Brain microvascular endothelial cell (primary cell): ENCODE results near the gene SPEG.

Source experiments
- DNase-seq: peaks from one replicate; pipeline ENCODE4 v3.0.0-alpha.2; 2020
- H3K27ac ChIP-seq: fragments of 250-450 bp; sonication (Bioruptor Pico); 2 replicates; pipeline ENCODE4 v1.5.1; 2020; ENCODE audit warnings: mild to moderate bottlenecking, moderate library complexity
- H3K27me3 ChIP-seq: fragments of 250-450 bp; sonication (Bioruptor Pico); replicated peaks from 2 replicates; pipeline ENCODE4 v1.5.1; 2020; ENCODE audit warnings: mild to moderate bottlenecking
- H3K36me3 ChIP-seq: fragments of 250-450 bp; sonication (Bioruptor Pico); replicated peaks from 2 replicates; pipeline ENCODE4 v1.5.1; 2020; ENCODE audit warnings: mild to moderate bottlenecking
- H3K4me3 ChIP-seq: 2 replicates; pipeline ENCODE4 v1.5.1; 2011; ENCODE audit warnings: low read depth, mild to moderate bottlenecking, control low read depth, low read length, moderate library complexity
- in situ Hi-C: cut with HindIII; loops from 2 replicates; pipeline ENCODE4 v1.10.0; 2017; ENCODE audit warnings: low sequenced_read_pairs, low pct_ligation_motif_present
- TF ChIP-seq, protein P1 (sequence below): IDR thresholded peaks from 2 replicates; pipeline ENCODE4 v1.5.1; 2011; ENCODE audit warnings: low read depth, mild to moderate bottlenecking, moderate library complexity, low read length, control low read depth, inconsistent platforms; ENCODE audit errors: missing control alignments

Gene SPEG

DNA sequence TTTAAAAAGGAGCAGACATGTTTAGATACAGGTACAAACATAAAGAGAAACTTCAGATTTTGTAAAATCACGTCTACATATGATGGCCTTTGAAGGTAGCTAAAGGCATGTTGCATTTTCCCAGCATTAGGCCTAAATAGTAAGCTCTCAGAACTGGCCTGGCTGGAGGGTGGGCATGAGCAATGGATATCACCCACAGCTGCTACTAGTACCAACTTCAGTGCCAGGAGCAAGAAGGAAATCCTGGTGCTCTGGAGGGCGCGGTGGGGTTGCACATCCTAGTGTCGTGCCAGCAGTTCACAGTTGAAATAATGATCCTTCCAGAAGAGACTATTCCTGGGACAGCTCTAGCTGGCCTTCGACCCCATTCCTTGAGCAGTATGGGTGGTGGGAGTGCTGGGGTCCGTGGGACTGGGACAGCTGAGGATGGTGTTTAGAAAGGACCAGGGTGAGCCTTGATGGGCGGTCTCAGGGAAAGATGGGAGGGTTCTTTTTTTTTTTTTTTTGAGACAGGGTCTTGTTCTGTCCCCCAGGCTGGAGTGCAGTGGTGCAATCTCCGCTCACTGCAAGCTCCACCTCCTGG lies 11.6 kb upstream of the SPEG start:
- peaks cover 8% of the 10 kb centered on the region for H3K27me3 ChIP-seq

DNA sequence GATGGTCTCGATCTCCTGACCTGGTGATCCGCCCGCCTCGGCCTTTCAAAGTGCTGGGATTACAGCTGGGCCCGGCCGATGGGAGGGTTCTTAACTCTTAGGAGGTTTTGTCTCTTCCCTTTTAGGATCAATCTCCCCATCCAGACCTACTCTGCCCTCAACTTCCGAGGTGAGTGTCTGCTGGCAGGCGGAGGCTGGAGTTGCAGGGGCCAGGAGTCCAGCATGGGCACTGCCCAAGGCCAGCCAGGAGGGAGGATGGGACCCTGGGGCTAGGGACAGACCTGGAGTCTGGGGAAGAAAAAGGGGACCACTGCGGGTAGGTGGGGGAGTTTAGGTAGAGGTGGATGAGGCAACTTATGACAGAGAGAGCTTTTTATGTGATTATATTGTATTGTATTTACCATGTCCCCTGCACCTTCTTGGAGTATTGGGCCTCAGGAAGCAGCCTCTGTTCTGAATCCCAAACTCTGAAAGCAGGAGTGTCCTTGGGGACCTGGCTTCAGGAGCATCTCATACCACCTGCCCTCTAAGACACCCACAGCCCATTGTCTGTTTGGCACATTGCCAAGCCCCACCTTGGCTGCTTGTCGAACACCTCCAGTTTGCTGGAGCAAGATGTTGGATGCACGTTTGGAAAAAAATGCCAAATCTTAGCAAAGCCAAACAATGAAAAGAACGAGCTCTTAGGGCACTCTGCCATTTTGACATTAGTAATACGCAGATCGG lies 10.8 kb upstream of the SPEG start:
- Histone ChIP-seq H3K27me3 (peaks cover 3% of the 10 kb centered on the region), H3K27ac (no peak overlapping the region), H3K4me3 (no peak overlapping the region), H3K36me3 (no peaks in the 10 kb centered on the region)
- DNase-seq, result no peak
- TF ChIP-seq, protein P1, sequence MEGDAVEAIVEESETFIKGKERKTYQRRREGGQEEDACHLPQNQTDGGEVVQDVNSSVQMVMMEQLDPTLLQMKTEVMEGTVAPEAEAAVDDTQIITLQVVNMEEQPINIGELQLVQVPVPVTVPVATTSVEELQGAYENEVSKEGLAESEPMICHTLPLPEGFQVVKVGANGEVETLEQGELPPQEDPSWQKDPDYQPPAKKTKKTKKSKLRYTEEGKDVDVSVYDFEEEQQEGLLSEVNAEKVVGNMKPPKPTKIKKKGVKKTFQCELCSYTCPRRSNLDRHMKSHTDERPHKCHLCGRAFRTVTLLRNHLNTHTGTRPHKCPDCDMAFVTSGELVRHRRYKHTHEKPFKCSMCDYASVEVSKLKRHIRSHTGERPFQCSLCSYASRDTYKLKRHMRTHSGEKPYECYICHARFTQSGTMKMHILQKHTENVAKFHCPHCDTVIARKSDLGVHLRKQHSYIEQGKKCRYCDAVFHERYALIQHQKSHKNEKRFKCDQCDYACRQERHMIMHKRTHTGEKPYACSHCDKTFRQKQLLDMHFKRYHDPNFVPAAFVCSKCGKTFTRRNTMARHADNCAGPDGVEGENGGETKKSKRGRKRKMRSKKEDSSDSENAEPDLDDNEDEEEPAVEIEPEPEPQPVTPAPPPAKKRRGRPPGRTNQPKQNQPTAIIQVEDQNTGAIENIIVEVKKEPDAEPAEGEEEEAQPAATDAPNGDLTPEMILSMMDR, result no peak
- in situ Hi-C loops, result no loop called here

More for the DNA sequence above, 11.6 kb upstream of the SPEG start:
- H3K27ac ChIP-seq, result no peak overlapping the region
- in situ Hi-C loops, result no loop called here
- no peak overlapping the region for H3K4me3 ChIP-seq
- TF ChIP-seq, protein P1, result no peak
- DNase-seq, result no peak
- no peaks in the 10 kb centered on the region for H3K36me3 ChIP-seq

DNA sequence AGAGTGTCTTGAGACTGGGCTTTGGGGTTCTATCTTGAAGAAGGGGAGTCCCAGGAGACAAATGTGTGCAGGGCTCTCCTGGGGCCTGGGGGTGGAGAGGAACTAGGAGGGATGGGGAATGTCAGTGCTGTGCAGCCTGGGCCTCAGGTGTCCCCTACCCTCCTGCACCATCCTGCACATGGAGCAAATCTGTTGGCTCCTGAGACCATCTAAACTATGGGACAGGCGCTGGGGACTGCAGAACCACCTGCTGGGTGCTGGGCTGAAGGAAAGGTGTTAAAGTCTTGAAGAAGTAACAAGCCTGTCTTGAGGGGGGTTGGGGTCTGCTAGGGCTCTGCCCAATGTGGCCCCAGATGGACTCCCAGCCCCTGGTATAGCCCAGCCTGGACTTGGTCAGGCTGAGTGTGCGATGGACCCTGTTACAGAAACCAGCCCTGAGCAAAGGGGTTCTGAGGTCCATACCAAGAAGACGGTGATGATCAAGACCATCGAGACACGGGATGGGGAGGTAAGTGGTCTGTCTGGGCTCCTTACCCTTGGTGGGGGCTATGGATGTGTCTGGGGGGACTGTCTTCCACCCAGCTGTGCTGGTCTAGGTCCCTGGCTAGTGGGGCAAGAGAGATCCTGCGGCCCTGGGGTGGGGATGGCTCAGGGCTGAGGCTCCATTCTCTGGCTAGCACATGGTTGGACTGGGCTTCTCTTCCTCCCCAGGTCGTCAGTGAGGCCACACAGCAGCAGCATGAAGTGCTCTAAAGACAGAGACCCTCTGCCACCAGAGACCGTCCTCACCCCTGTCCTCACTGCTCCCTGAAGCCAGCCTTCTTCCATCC lies 9.2 kb upstream of the SPEG start:
- no peak overlapping the region for H3K4me3 ChIP-seq
- TF ChIP-seq, protein P1, result no peak
- no peak overlapping the region for H3K27ac ChIP-seq
- no peaks in the 10 kb centered on the region for H3K36me3 ChIP-seq
- in situ Hi-C loops, result no loop called here
- H3K27me3 ChIP-seq, result no peaks in the 10 kb centered on the region
- no peak for DNase-seq

DNA sequence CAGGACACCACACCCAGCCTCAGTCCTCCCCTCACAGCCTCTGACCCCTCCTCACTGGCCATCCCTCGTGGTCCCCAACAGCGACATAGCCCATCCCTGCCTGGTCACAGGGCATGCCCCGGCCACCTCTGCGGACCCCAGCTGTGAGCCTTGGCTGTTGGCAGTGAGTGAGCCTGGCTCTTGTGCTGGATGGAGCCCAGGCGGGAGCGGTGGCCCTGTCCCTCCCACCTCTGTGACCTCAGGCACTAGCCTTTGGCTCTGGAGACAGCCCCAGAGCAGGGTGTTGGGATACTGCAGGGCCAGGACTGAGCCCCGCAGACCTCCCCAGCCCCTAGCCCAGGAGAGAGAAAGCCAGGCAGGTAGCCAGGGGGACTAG lies 8.6 kb upstream of the SPEG start:
- TF ChIP-seq, protein P1, result no peak
- Histone ChIP-seq H3K27ac (no peak overlapping the region), H3K4me3 (no peak overlapping the region), H3K27me3 (no peaks in the 10 kb centered on the region), H3K36me3 (no peaks in the 10 kb centered on the region)
- in situ Hi-C loops, result no loop called here
- no peak for DNase-seq

- no peak overlapping the region for H3K4me3 ChIP-seq
- in situ Hi-C loops, result no loop called here
- H3K36me3 ChIP-seq, result no peaks in the 10 kb centered on the region
- DNase-seq, result no peak
- no peaks in the 10 kb centered on the region for H3K27me3 ChIP-seq
- H3K27ac ChIP-seq, result no peak overlapping the region
- TF ChIP-seq, protein P1, result no peak
Measured at GRCh38 chr2:219426534-219427136, 8.0 kb upstream of the SPEG start.
